ENCODE results near the gene PDZRN4.

DNA sequence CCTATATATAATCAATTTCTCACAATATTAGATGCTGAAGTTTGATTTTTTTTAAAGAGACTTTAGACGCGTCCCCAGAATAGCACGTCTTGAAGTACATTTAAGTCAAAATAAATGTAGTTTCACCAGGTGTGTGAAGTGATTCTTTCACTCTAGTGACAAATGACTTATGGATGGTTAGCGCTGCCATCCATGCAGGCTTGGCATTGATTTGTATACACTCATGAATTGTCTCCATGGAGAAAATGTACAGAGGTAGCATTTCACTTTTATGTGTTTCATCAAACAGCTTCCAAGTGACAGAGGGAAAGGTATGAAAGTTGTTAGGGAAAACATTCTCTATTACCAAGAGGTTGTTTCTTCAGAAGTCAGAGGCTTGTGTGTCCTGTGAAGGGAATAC, 360.8 kb downstream of the PDZRN4 start:
- TF ChIP-seq CTCF (IDR thresholded peaks at IDR 0.05) (no peak), POLR2A (IDR thresholded peaks at IDR 0.05) (no peak), POLR2AphosphoS5 (IDR thresholded peaks at IDR 0.05; ENCODE audit: insufficient read depth in 1 of 2, low read depth in 1 of 2) (no peak)
